Neuronal stem cell (in vitro differentiated cells): ENCODE data around the gene BAG3.

Experiments
- DNase-seq: peaks from one replicate; pipeline ENCODE4 v3.0.0-alpha.2; 2013; ENCODE audit warnings: low spot score
- H2AFZ ChIP-seq: one replicate; pipeline ENCODE4 v1.6.1; 2013; ENCODE audit warnings: mild to moderate bottlenecking, low read length, inconsistent platforms
- H2AK5ac ChIP-seq: 2 replicates; pipeline ENCODE4 v1.6.1; 2013; ENCODE audit warnings: low read depth, mild to moderate bottlenecking, inconsistent platforms, low read length, moderate library complexity, mixed read lengths
- H2BK120ac ChIP-seq: 2 replicates; pipeline ENCODE4 v1.6.1; 2013; ENCODE audit warnings: low read depth, mild to moderate bottlenecking, inconsistent platforms, low read length, moderate library complexity, mixed read lengths
- H2BK12ac ChIP-seq: one replicate; pipeline ENCODE4 v1.6.1; 2013; ENCODE audit warnings: low read length, inconsistent platforms
- H2BK15ac ChIP-seq: 2 replicates; pipeline ENCODE4 v1.6.1; 2013; ENCODE audit warnings: mild to moderate bottlenecking, low read length, inconsistent platforms, mixed read lengths
- H2BK5ac ChIP-seq: one replicate; pipeline ENCODE4 v1.6.1; 2013; ENCODE audit warnings: inconsistent platforms, mild to moderate bottlenecking, low read length, moderate library complexity
- H3K14ac ChIP-seq: one replicate; pipeline ENCODE4 v1.6.1; 2013; ENCODE audit warnings: low read length, inconsistent platforms
- H3K18ac ChIP-seq: 2 replicates; pipeline ENCODE4 v1.6.1; 2013; ENCODE audit warnings: low read length, inconsistent platforms
- H3K23ac ChIP-seq: 2 replicates; pipeline ENCODE4 v1.6.1; 2013; ENCODE audit warnings: low read depth, mild to moderate bottlenecking, mixed read lengths, low read length, inconsistent platforms; ENCODE audit not compliant: poor library complexity
- H3K27ac ChIP-seq: replicated peaks from 3 replicates; pipeline ENCODE4 v1.5.1; 2013; ENCODE audit warnings: low read length, inconsistent platforms
- H3K27me3 ChIP-seq, 3 experiments: 2 replicates each; pipeline ENCODE4 v1.6.1; 2013; ENCODE audit warnings: low read length in 3 of 3, mild to moderate bottlenecking in 2 of 3, inconsistent platforms in 1 of 3, low read depth in 1 of 3, mixed read lengths in 1 of 3, moderate library complexity in 1 of 3; ENCODE audit not compliant: control insufficient read depth in 3 of 3, insufficient read depth in 3 of 3
- H3K36me3 ChIP-seq, 2 donors: replicated peaks in 1 of 2; 2 replicates each; pipeline ENCODE4 v1.6.1; 2013; ENCODE audit warnings: low read length in 2 of 2; ENCODE audit not compliant: control insufficient read depth in 2 of 2, insufficient read depth in 2 of 2
- H3K4ac ChIP-seq: 2 replicates; pipeline ENCODE4 v1.6.1; 2013; ENCODE audit warnings: inconsistent platforms, mild to moderate bottlenecking, low read length, moderate library complexity
- H3K4me1 ChIP-seq, 2 donors: 1 replicate in 1 of 2; 2 replicates in 1 of 2; pipeline ENCODE4 v1.6.1; 2013; ENCODE audit warnings: low read length in 2 of 2, low read depth in 1 of 2; ENCODE audit not compliant: control insufficient read depth in 2 of 2, insufficient read depth in 1 of 2
- H3K4me2 ChIP-seq: one replicate; pipeline ENCODE4 v1.6.1; 2013; ENCODE audit warnings: mild to moderate bottlenecking, low read length, inconsistent platforms; ENCODE audit not compliant: insufficient read depth, poor library complexity, severe bottlenecking
- H3K4me3 ChIP-seq, 2 donors: 2 replicates each; pipeline ENCODE4 v1.5.1; 2013; ENCODE audit warnings: low read length in 2 of 2, mild to moderate bottlenecking in 2 of 2, inconsistent platforms in 1 of 2, moderate library complexity in 1 of 2
- H3K79me1 ChIP-seq: one replicate; pipeline ENCODE4 v1.6.1; 2013; ENCODE audit warnings: low read depth, mild to moderate bottlenecking, inconsistent platforms, low read length, moderate library complexity
- H3K9ac ChIP-seq: one replicate; pipeline ENCODE4 v1.6.1; 2013; ENCODE audit warnings: mild to moderate bottlenecking, low read depth, low read length, inconsistent platforms; ENCODE audit not compliant: poor library complexity
- H3K9me3 ChIP-seq, 2 donors: replicated peaks in 1 of 2; 2 replicates each; pipeline versions ENCODE3 to v1.6.1; 2013; ENCODE audit warnings: low read length in 2 of 2, mild to moderate bottlenecking in 2 of 2, inconsistent platforms in 1 of 2, low read depth in 1 of 2, mixed read lengths in 1 of 2, moderate library complexity in 1 of 2; ENCODE audit not compliant: control insufficient read depth in 2 of 2, insufficient read depth in 1 of 2
- H4K8ac ChIP-seq: one replicate; pipeline ENCODE4 v1.6.1; 2013; ENCODE audit warnings: low read depth, mild to moderate bottlenecking, inconsistent platforms, low read length, moderate library complexity
- H4K91ac ChIP-seq: one replicate; pipeline ENCODE4 v1.6.1; 2013; ENCODE audit warnings: low read length, low read depth, mild to moderate bottlenecking, inconsistent platforms; ENCODE audit not compliant: poor library complexity
- WGBS, 2 donors: extraction: QIAGEN DNeasy Blood & Tissue Kit; methylation state at CpG; one replicate each; pipeline ENCODE4 v1.1.7; 2013; ENCODE audit warnings: missing lambda C conversion rate in 2 of 2, mixed read lengths in 1 of 2; ENCODE audit not compliant: insufficient read length in 2 of 2, insufficient replicate concordance in 1 of 2; ENCODE audit errors: extremely low coverage in 2 of 2; 5-methylcytosine and 5-hydroxymethylcytosine counted together

The BAG3 gene

DNA sequence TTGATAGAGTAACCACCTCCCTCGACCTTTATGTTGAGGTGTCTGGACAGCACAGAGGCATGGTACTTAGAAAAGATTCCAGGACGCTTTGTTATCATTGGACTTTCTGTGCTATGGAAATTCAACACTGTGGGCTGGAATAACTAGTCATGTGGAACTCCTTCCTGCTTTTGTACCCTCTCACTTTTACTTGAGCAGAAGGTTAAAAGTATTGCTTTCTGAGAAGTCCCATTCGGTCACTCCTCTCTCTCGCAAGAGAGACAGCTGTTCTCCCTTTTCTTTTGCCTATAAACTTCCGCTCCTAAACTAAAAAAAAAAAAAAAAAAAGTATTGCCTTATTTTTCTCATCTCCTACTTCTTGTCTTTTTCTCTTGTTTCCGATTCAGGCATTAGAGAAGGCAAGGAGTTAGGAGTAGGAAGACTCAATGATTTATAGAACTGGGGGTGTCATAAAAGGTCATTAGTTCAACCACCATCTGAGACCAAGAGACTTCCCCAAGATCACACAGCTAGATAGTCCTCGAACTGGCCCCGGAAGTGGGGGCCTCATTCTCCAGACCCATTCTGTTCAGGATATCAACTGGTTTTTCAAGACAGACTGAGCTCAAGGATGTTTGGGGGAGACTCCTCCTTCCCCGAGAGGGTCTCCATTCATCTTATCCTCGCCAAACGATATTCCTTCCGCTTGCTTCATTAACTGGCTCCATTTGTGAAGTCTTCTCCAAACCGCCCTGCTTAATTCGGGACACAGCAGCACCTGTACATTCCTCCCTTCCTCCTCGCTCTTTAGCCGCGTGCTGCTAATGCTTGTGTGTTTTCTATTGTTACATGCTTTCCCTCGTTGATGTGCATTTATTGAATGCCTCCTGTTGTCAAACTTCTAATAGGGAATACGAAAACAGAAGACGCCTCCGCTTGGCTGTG, 73.7 kb downstream of the BAG3 start:
- H3K4ac ChIP-seq: peak overlapping the region; percentile 10
- H2BK12ac ChIP-seq: no peak overlapping the region
- peak; percentile 51 for DNase-seq
- no peak overlapping the region for H2BK120ac ChIP-seq
- H3K36me3 ChIP-seq: no peaks in the 10 kb centered on the region
- H2AFZ ChIP-seq: peak overlapping the region; percentile 83
- no CpG with 5 or more reads among the region's 21 CpGs for WGBS, 2 donors
- H3K27me3 ChIP-seq: no peaks in the 10 kb centered on the region
- H3K23ac ChIP-seq: peak overlapping the region; percentile 96
- H3K4me1 ChIP-seq: peaks cover 14 to 18% of the 10 kb centered on the region in 2 donors
- peak overlapping the region; percentile 97 for H2BK15ac ChIP-seq
- H3K9ac ChIP-seq: peak overlapping the region; percentile 94
- H3K79me1 ChIP-seq: no peaks in the 10 kb centered on the region
- no peak overlapping the region for H2AK5ac ChIP-seq
- peak overlapping the region; percentile 82 for H3K27ac ChIP-seq
- no peak overlapping the region for H4K8ac ChIP-seq
- peak overlapping the region; percentile 79 for H3K4me2 ChIP-seq
- peak overlapping the region; percentile 47 for H2BK5ac ChIP-seq
- no peak overlapping the region for H4K91ac ChIP-seq
- no peak overlapping the region for H3K14ac ChIP-seq
- H3K4me3 ChIP-seq: peak overlapping the region; percentile 69 to 86
- peaks cover 2 to 9% of the 10 kb centered on the region in 2 donors for H3K9me3 ChIP-seq
- peak overlapping the region; percentile 98 for H3K18ac ChIP-seq

DNA sequence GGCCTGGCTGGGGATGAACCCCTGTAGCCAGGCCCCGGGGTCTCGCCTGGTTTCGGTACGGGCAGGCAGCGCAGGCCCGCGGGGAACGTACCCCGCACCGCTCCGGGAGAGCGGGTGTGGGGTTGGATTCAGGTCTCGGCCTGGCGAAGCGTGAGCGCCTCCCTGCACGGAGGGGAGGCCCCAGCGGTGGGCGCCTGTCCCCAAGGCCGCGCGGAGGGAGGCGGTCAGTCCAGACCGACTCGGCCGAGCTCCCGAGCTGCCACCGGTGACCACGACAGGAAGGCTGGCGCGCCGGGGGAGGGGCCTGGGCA, 74.3 kb downstream of the BAG3 start:
- H4K91ac ChIP-seq: no peak overlapping the region
- no CpG with 5 or more reads among the region's 32 CpGs for WGBS, 2 donors
- H3K4me2 ChIP-seq: peak overlapping the region; percentile 79
- H2BK12ac ChIP-seq: no peak overlapping the region
- DNase-seq: no peak
- H2BK120ac ChIP-seq: no peak overlapping the region
- peaks cover 2 to 4% of the 10 kb centered on the region in 2 donors for H3K9me3 ChIP-seq
- peak overlapping the region; percentile 97 for H2BK15ac ChIP-seq
- no peak overlapping the region for H3K14ac ChIP-seq
- H3K4ac ChIP-seq: peak overlapping the region; percentile 10
- peaks cover 0 to 4% of the 10 kb centered on the region in 2 donors for H3K36me3 ChIP-seq
- H3K4me3 ChIP-seq: peak overlapping the region; percentile 69 to 86
- peaks cover 14 to 18% of the 10 kb centered on the region in 2 donors for H3K4me1 ChIP-seq
- H3K18ac ChIP-seq: peak overlapping the region; percentile 98
- no peaks in the 10 kb centered on the region for H3K79me1 ChIP-seq
- H3K9ac ChIP-seq: peak overlapping the region; percentile 94
- no peak overlapping the region for H2AK5ac ChIP-seq
- no peaks in the 10 kb centered on the region for H3K27me3 ChIP-seq
- peak overlapping the region; percentile 96 for H3K23ac ChIP-seq
- H2BK5ac ChIP-seq: peak overlapping the region; percentile 47
- H4K8ac ChIP-seq: no peak overlapping the region
- H3K27ac ChIP-seq: peak overlapping the region; percentile 82
- H2AFZ ChIP-seq: peak overlapping the region; percentile 83

DNA sequence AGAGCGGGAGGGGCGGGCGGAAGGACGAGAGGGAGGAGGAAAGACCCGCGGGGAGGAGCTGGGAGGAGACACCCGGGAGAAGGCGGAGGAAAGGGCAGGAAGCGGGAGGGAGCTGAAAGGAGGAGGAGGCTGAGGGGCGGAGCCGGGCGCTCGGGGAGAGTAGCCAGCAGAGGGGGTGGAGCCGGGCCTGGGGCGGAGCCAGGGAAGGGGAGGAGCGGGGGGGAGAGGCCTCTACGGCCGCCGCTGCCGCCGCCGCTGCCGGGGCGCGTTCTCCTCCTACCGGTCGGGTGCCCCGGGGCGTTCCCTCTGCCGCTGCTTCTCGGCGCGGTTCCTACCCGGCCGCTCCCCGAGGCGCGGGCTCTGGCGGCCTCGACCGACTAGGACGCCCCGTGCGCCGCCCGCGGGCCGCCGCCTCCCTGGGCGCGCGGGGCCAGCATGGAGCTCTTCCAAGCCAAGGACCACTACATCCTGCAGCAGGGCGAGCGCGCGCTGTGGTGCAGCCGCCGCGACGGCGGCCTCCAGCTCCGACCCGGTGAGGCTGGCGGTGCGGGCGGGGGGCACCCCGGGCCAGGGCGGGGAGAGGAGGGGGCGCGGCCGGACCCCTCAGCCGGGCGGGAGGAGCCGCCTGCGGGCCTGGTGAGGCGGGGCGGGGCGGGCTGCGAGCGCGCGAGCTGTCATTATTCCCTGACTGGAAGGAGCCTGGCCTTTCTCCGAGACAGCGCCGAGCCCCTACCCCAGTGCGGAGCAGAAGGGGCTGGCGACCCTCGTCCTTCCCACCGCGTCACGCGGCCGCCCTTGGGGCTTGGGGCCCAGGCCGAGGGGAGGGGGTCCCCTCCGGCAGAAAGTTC, 74.9 kb downstream of the BAG3 start, which contains the start of gene INPP5F:
Gene INPP5F (plus strand): TSS at position 223 of the 848 bp plus-strand sequence. CDS start 213 bp downstream, at position 436.
- peak within 1 kb of the TSS; percentile 89 for H3K4me2 ChIP-seq
- no peaks in the 10 kb centered on the region for H3K79me1 ChIP-seq
- H3K4me3 ChIP-seq: peak within 1 kb of the TSS; percentile 69 to 98
- no peak within 1 kb of the TSS for H4K8ac ChIP-seq
- peaks cover 0 to 2% of the 10 kb centered on the region in 2 donors for H3K9me3 ChIP-seq
- peak within 1 kb of the TSS; percentile 94 for H3K9ac ChIP-seq
- WGBS, 2 donors: no CpG with 5 or more reads among the region's 95 CpGs
- peak within 1 kb of the TSS; percentile 10 for H3K4ac ChIP-seq
- peak within 1 kb of the TSS; percentile 97 for H2BK15ac ChIP-seq
- peak within 1 kb of the TSS; percentile 94 for H2BK5ac ChIP-seq
- peaks cover 0 to 6% of the 10 kb centered on the region in 2 donors for H3K36me3 ChIP-seq
- peak within 1 kb of the TSS; percentile 81 for H2AK5ac ChIP-seq
- peak; percentile 98 for DNase-seq
- H3K14ac ChIP-seq: peak within 1 kb of the TSS; percentile 94
- H3K18ac ChIP-seq: peak within 1 kb of the TSS; percentile 99
- peak within 1 kb of the TSS; percentile 95 for H3K27ac ChIP-seq
- peak within 1 kb of the TSS; percentile 98 for H2AFZ ChIP-seq
- no peak within 1 kb of the TSS for H2BK120ac ChIP-seq
- peaks cover 14 to 18% of the 10 kb centered on the region in 2 donors for H3K4me1 ChIP-seq
- no peak within 1 kb of the TSS for H4K91ac ChIP-seq
- H3K27me3 ChIP-seq: no peaks in the 10 kb centered on the region
- H3K23ac ChIP-seq: peak within 1 kb of the TSS; percentile 96
- peak within 1 kb of the TSS; percentile 58 for H2BK12ac ChIP-seq
